NK-92 (cell line): ENCODE results near the gene TTBK1.

Experiments
- DNase-seq: peaks from one replicate; lab custom pipeline; 2025; ENCODE audit not compliant: unreplicated experiment; lab: John Stamatoyannopoulos, UW

Gene TTBK1

DNA sequence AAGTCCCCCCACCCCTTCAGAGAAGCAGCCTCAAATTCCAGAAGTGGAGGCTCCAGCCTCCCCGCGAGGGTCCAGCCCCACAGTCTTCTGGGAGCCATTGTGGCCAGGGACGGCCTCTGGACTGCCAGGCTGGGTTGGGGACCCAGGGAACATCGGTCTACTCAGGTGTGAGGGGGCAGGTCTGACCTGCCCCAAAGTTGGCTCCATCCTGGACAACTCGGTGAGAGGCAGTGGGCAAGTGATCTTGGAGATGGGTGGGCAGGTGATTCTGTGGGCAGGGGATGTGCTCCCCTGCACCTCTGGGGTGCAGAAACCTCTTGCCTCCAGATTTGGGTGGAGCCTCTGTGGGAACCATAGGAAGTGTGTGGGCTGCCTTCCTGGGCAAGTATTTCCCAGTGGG, 42.6 kb downstream of the TTBK1 start:
- DNase-seq, result no peak

DNA sequence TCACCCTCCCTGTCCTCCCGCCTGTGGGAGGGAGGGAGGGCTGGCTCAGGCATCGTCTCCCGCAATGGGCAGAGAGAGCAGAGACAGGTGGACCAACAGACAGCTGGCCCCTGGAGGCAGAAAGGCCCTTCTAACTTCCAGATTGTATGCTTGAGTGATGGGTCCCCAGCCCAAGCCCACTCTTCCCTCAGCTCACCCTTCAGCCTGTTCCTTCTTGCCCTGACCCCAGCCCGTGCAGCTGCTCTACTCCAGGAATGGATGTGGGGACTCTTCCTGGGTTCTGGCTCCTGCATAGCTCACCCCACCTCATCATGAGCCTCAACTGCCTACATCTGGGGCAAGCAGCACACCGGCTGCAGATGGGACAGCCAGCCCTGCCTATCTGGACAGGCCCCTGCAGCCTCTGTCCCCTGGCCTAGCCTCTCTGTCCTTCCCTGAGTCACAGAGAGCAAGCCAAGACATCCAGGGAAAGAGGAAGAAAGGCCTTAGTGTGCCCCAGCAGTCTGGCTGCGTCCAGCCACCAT, 43.2 kb downstream of the TTBK1 start:
- no peak for DNase-seq

DNA sequence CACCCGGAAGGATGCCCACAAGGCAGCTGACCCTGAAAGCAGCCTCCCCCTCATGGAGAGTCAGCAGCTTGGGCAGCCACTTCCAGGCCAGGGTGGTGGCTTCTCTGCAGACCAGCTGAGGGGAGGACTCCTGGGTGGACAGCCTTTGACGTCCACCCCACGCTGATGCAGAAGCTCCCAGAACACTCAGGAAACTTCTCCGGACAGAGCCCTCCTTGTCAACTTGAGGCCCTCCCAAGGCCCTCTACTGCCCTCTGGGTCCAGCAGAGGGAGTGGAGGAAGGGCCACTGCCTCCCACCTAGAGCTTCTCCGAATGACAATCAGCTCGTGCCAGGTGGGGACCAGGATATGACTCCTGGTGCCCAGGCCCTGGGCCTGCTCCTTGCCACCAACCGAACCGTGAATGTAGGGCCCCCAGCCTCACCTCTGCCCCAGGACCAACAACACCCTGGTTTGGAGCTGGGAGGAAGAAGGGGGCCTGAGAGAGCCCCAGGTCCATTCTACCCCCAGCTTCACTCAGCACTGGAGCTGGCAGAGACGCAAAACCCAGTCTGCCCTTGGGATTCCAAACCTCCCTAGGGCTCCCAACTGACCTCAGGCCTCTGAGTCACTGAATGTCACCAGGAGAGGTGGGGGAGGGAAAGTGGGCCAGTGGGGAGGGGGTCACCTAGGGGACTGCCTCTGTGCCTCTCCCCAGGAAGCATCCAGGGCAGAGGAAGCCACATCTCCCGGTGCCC, 43.9 kb downstream of the TTBK1 start:
- DNase-seq, result no peak

DNA sequence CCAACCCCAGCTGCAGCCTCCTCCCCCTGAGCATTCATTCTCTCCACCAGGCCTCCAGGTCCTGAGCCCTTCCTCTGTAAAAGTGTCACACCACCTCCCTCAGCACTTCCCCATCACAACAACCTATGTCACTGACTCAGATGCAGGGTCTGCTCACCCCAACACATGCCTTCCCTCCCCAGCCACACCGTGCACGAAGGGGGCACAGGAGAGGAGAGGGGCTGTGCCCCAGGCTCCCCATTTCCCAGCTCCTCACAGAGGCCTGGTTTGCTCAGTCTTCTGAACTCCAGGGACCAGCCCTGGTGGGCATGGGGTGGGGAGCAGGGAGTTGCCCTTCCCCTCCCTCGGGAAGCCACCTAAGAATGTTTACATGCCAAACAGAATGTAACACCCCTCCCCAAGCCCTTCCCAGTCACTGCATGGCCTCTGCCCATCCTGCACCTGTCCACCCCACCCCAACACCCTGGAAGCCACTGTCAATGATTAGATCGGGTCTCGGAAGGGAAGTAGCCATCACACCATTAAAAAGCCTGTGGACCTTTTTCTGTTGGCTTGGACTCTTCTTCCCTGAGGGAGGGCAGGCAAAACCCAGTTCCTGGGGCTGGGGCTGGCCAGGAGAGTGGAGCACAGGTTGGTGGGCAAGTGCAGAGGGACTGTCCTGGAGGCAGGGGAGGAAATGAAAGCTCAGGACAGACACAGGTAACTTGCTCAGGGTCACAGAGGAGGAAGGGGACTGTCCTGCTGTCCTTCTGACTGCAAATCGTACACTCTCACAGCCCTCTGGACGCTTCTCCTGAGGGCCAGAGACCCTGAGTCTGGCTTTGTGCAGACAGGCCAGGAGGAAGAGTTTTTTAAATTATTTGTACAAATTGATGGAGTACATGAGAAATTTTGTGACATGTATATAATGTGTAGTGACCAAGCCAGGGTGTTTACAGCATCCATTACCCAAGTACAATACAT, 44.7 kb downstream of the TTBK1 start:
- no peak for DNase-seq

DNA sequence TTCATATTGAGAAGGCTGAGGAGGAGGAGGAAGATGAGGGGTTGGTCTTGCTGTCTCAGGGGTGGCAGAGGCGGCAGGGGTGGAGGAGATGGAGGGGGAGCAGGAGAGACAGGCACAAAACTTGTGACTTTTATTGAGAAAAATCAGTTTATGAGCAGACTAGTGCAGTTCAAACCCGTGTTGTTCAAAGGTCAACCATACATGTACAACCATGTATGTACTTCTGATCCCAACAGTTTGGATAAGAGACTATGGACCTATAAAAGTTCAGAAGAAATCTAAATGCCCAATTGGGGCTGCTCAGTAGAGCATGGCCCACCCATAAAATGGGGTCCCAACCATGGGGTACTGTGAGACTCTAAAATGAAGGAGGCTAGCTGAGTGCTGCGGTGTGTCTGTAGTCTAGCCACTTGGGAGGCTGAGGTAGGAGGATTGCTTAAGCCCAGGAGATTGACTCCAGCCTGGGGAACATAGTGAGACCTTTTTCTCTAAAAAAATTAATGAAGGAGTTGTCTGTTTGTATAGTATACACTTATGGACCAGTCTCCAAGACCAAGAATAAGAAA, 47.1 kb downstream of the TTBK1 start:
- DNase-seq, result no peak

DNA sequence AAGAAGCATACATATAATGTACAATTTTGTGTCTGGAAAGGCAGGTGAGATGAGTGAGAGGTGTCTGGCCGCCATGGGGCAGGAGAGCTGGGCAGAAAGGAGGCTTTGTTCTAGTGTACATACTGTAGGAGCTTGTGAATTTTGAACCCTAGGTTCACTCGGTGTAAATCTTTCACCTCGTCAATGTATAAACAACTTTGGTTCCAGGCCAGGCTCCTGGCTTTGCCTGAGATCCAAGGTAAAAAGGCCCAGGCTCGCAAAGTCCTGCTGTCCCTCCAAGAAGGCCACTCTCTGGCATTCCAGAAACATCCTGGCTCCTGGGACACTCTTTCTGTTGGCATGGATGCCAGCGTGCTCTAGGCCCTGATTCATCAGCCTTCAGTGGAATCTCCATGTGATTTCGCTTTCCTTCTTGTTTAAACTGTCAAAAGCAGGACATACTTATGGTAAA, 47.6 kb downstream of the TTBK1 start:
- no peak for DNase-seq

DNA sequence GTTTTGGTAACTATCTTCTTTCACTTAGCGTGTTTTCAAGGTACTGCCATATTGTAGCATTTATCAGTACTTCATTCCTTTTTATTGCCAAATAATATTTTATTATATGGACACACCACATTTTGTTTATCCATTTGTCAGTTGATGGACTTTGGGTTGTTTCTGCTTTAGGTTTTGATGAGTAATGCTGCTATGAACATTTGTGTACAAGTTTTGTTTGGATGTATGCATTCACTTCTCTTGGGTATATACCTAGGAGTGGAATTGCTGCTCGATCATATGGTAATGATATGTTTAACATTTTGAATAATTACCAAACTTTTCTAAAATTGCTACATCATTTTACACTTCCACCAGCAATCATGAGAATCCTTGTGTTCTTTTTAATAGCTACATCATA, 48.4 kb downstream of the TTBK1 start:
- DNase-seq, result no peak

DNA sequence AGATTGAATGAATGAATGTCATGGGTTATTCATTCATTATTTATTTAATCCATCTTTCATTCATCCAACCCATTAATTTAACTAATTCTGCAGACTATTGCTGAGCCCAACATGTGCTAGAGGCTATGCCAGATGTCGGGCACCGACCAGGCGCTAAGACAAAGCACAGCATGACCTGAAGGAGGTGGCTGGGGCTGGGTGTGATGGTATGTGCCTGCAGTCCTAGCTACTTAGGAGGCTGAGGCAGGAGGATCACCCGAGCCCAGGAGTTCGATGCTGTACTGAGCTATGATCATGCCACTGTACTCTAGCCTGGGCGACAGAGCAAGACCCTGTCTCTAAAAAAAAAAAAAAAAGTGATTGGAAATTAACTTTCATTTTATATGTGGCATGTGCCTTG, 49.1 kb downstream of the TTBK1 start:
- DNase-seq, result no peak

DNA sequence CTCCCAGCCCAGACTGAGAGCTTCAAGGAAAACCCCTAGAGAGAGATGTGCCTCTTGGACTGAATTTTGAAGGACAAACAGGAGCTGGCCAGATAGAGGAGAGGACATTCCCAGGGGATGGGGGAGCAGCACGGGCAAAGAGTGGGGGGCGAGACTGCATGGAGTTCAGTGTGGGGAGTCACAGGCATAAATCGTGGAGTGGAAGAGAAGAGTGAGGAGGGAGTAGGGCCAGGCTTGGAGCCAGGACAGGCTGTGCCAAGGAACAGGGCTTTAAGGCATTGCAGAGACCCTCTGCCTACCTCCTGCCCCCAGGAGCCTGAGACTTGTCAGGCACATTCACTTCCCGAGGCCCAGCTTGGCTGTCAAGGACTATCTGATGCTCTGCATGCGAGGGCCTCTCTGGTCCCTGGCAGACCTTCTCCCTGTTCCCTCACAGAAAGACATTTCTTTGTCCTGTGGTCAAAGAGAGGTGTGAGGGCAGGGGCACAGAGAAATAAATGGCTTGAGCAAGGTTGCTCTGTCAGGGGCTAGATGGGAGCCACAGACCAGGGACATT, 49.6 kb downstream of the TTBK1 start:
- no peak for DNase-seq

DNA sequence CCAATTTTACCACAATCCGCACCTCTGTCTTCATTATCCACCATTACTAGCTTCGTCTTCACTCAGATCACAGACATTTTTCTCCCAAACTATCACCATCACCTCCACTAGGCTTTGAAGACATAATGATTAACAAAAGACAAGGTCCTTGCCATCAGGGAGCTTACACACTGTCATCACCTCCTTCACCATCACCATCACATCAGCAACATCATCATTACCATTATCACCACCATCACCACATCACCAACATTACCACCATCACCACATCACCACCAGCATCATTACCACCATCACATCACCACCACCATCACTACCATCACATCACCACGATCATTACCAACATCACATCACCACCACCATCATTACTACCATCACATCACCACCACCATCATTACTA, 50.4 kb downstream of the TTBK1 start:
- no peak for DNase-seq

DNA sequence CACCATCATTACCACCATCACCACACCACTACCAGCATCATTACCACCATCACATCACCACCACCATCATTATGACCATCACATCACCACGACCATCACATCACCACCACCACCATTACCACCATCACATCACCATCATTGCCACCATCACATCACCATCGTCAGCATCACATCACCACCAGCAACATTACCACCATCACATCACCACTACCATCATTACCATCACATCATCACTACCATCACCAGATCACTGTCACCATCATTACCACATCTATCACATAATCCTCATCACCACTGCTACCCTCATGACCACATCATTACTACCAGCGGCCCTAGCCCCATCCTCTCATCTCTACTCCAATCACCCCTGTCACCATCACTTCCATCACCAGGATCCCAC, 51.3 kb downstream of the TTBK1 start:
- no peak for DNase-seq

DNA sequence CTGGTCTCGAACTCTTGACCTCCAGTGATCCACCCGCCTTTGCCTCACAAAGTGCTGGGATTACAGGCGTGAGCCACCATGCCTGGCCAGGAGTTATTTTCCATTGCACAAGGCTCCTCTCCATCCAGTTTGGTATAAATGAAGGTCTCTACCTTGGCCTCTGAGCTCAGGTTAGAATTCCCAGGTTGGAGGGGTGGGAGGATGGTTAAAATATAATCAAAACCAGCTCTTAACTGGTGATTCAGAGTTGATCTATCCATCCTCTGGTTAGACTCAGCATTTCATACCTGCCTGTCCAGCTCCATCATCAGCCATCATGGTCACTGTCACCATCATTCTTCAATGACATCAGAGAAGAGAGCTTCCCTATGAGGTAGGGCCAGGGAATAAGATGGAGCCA, 52.2 kb downstream of the TTBK1 start:
- DNase-seq, result no peak

DNA sequence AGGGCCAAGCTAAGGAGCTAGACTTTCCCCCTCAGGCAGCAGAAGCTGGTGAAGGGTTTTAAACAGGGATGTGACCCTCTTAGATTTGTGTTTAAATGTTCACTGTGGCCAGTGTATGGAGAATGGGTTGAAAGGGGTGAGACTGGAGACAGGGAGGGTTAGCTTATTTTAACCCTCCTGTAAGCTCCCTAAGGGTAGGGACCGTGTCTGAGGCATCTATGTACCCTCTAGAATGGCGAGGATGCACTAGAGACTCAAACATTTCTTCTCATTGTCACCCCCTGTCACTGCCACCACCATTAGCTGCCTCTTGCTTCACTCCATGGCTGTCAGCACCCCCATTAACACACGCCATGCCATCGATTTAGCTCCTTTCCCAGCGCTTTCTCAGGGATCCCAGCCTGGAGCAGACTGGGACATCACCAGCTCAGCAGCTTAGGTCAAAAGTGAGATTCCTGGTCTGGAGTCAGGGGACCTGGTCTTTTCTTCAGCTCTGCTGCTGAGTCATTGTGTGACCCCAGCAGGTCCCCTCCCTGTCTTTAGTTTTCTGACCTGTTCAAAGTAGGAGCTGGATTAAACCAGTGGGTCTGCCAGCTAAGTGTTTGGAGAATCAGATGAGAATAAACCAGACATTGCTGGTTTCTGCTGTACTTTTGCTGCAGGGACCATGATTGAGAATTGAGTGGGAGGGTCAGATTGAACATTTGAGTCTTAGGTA, 53.7 kb downstream of the TTBK1 start:
- DNase-seq, result no peak

DNA sequence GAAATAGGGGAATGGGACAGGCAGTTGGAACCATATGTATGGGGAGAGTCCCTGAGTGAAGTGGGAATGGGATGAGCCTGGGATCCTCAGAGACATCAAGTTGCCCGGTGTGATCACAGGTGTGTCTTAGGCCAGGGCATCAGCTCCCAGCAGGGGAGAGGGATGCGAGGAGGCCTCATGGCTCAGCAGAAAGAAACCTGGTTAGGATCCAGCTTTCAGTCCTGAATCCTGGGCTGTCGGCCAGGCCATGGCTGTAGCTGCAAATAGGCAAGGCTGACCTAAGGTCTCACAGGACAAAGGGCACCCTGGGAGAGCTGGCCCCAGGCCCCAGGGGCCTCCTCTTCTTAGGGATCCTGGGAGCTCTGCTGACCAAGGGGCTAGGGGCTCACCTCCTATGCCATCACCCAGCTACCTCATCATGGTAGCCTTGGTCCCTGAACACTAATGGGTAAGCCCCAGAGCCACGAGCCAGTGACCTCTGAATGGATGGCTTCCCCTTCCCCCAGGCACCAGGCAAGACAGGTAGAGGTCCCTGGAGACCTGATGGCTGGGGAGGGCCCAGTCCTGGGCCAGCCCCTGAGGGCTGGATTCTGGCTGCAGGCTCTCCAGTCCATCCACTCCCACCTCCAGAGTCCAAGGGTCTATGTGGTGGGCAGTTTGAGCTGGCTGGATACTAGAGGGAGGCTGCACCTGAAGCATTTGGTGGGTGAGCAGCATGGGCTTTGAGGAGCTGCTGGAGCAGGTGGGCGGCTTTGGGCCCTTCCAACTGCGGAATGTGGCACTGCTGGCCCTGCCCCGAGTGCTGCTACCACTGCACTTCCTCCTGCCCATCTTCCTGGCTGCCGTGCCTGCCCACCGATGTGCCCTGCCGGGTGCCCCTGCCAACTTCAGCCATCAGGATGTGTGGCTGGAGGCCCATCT, 54.6 kb downstream of the TTBK1 start, which contains the start of gene SLC22A7:
SLC22A7 (plus strand) TSS at position 617 of the 921 bp plus-strand sequence; CDS start at position 716, 99 bp downstream.
- DNase-seq, result no peak

DNA sequence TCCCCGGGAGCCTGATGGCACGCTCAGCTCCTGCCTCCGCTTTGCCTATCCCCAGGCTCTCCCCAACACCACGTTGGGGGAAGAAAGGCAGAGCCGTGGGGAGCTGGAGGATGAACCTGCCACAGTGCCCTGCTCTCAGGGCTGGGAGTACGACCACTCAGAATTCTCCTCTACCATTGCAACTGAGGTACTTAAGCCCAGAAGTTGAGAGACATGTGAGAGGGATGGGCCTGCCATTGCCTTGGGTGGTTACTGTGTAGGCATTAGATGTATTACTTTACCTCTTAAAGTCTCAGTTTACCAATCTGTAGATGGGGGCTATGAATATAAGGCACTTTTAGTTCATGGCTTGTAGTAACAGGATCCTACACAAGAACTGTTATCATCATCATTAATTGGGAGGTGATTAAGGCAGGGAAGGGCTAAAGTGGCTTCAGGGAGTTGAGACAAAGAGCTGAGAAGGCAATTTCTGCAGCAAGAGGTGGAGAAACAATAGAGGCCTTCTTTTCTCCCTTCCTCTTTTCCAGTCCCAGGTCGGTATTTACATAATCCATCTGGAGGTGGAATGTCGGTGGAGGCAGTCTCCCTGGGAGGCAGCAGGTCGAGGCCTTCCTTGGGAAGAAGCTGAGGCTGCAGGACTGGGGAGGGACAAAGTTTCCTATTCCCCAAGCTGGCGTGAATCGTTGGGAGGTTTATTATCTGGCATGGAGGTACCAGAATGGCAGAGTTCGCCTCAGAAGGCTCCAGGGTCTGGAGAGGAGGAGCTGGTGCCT, 55.5 kb downstream of the TTBK1 start:
- no peak for DNase-seq

DNA sequence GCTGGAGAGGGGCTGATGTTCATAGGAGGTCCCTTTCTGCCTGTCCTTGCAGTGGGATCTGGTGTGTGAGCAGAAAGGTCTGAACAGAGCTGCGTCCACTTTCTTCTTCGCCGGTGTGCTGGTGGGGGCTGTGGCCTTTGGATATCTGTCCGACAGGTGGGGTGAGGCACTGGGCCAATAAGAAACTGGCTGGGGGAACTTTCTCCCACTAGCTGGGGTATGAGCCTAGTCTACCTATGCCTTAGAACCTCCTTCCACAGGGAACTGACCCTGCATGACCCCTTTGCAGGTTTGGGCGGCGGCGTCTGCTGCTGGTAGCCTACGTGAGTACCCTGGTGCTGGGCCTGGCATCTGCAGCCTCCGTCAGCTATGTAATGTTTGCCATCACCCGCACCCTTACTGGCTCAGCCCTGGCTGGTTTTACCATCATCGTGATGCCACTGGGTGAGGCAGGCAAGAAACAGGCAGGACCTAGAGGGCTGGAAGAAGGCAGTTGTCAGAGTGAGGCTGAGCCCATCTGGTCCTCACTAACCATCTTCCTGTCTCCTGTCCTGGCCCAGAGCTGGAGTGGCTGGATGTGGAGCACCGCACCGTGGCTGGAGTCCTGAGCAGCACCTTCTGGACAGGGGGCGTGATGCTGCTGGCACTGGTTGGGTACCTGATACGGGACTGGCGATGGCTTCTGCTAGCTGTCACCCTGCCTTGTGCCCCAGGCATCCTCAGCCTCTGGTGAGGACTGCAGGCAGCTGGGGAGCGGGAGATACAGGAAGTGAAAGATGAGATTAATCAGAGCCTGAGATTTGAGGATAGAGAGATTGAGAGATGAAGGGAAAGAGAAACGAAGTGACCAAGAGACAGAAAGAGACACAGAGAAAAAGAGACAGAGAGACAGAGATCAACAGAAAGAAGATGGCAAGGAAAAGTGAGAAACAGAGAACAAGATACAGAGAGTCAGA, 56.3 kb downstream of the TTBK1 start:
- no peak for DNase-seq

DNA sequence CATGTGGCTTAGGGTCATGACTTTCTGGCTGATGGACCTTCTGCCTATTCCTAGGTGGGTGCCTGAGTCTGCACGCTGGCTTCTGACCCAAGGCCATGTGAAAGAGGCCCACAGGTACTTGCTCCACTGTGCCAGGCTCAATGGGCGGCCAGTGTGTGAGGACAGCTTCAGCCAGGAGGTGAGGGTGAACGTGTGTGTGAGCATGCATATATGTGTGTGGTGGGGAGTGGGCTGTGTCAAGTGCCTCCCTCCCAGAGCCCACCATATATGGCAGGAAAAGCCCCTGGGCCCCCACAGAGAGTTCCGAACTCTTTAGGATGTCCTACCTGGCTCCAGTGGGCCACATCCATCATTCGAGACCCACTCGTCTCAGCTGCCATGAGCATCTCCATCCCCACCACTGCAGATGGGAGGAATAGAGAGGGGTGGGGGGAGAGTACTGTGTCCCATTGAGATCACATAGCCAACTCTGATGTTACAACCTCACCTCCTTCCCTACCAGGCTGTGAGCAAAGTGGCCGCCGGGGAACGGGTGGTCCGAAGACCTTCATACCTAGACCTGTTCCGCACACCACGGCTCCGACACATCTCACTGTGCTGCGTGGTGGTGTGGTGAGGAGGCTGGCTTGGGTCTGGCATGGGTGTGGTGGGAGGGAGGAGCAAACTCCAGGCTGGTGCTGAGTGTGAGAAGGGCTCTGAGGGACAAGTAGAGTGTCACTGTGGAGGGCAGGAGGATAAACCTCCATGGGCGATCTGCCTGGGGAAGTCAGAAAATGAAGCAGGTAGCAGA, 58.0 kb downstream of the TTBK1 start:
- no peak for DNase-seq
